Cardiac ventricle fibroblast (primary cell): ENCODE results near the gene ZNF221. TPM values are rescaled to one million over a fixed set of nuclear protein-coding genes. Genes with fewer than 3 reads are reported as not detected.

Experiments
- total RNA-seq: library from RNA; depleted of rRNA; stranded (reverse); fragments of >200 nt; gene quantifications from 2 replicates; pipeline ENCODE4 v1.2.3, GENCODE V29; 2015

Gene ZNF221
- total RNA-seq, result 7.6 and 10.6 TPM in 2 replicates

DNA sequence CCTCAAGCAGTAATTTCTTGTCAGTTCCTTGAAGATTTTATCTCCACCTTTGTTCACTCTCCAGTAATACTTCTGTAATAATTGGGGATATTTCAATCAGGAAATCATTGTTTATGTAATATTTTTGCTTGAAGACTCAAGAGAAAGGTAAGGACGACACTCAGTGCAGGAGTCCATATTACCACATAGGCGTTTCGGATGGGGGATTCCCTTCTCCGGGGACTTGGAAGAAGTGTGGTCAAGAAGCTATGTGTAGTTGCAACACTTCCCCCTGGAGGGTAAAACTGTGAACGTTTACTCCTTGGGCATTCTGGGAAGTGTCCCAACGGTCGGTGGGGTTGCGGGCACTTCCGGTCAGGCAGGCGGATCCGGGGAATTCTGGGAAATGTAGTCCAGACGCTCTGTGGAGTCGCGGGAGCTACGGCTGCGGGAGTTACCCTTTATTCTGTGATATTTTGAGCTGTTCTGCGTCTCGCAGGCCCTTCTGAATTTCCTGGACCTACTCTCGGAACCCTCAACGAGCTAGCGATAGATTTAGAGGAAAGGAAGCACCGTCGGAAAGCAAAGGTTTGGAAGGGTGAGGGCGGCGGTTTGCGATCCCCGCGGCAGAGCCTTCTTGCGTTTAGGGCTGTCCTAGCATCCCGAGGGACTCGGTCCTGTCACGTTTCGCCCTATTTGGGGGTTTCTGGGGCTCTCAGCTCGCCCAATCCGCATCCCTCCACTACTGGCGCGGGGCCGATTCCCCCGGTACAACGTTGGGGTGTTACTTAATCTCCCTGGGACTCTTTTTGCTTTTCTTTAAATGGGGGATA, at the start of gene ZNF221:
Gene ZNF221, plus strand, starts transcription at position 395 of the 812 bp plus-strand sequence. CDS start 11,499 bp downstream, outside the sequence.

GRCh38 chr19:43934985-43935708, 15.9 kb upstream of the ZNF221 start, which contains the start of gene ZNF45:
TSS of gene ZNF45 (minus strand) at chr19:43935282. CDS start at chr19:43922185, 13,097 bp downstream.

DNA sequence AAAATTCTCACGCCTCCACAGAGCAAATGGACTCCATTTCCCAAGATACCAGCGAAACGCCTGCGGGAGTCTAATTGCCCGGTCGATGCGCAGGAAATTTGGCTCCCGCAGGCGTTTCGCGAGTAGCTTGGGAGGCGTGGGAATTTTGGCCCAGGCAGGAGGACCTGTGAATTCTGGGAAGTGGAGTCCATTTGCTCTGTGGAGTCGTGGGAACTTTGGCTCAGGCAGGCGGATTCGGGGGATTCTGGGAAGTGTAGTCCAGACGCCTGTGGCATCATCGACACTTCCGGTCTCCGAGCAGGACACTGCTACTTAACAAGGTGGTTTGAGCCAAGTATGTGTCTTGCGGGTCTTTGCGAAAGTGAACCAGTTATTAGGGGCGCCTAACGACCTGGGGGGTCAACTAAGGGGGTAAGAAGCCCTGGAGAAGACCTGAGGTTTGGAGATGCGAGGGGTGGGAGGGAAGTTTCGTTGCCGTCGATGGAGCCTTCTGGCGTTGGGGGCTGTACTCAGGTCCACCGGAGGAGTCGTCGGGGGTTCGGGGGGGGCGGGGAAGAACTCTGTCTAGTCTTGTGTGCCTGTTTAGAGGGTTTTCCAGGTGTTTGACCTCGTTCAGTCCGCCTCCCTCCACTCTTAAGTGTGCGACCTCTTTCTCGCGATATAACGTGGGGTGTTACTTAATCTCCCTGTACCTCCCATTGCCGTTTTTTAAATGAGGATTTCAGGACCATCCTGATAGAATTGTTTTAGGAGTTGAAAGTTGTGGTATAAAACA, 33.1 kb downstream of the ZNF221 start, which contains the start of gene ZNF155:
Gene ZNF155, plus strand, starts transcription at position 277 of the 775 bp plus-strand sequence. CDS start 4,356 bp downstream, outside the sequence.

DNA sequence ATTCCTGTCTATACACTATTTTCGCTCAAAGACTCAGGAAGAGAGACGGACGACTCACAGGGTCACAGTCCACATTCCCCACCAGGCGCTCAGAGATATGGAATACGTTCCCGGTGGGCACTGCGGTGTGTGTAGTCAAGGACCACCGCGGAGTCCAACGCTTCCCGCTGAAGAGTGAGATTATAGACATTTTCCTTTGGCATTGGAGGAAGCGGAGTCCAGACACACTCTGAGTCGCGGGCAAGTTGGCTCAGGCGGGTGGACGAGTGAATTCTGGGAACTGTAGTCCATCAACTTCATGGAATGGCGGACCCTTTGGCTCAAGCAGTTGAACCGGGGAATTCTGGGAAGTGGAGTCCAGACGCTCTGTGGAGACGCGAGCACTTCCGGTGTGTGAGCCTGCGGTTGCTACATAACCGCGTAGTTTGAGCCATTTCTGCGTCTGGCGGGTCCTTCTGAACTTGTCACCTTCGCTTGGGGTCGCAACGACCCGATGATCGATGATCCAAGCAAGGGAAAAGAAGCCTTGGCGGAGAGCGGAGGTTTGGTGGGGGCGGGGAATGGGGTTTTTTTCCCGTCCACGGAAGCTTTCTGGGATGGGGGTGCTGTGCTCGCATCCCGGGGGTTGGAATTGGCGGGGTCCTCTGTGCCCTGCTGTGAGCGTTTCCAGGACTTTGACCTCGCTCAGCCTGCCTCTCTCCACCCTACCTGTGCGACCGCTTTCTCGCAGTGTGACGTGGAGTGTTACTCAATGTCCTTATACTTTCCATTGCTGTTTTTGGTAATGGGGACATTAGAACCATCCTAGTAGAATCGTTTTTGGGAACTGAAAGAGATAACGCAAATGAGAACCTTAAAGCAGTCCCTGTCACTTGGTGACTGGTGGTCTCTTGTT, 51.8 kb downstream of the ZNF221 start, which contains the start of gene ZNF230:
Gene ZNF230, plus strand, starts transcription at position 392 of the 895 bp plus-strand sequence. CDS start 4,122 bp downstream, outside the sequence.

Other genes with a start within 250 kb of the ZNF221 start
- not detected in 2 replicates for gene IRGC, start 235.2 kb upstream of the ZNF221 start, total RNA-seq
- 12.7 and 15.5 TPM in 2 replicates for gene SMG9, start 196.3 kb upstream of the ZNF221 start, total RNA-seq
- not detected in 2 replicates for gene KCNN4, start 170.3 kb upstream of the ZNF221 start, total RNA-seq
- 1.00 and 1.5 TPM in 2 replicates for gene LYPD5, start 148.8 kb upstream of the ZNF221 start, total RNA-seq
- 3.2 and 5.5 TPM in 2 replicates for gene ZNF283, start 123.9 kb upstream of the ZNF221 start, total RNA-seq
- 1.7 and 2.4 TPM in 2 replicates for gene ZNF404, start 67.3 kb upstream of the ZNF221 start, total RNA-seq
- 4.8 and 11.5 TPM in 2 replicates for gene ZNF45, start 15.9 kb upstream of the ZNF221 start, total RNA-seq
- gene ZNF155, start 33.0 kb downstream of the ZNF221 start, total RNA-seq, result 2.8 and 3.6 TPM in 2 replicates
- 3.6 and 4.4 TPM in 2 replicates for gene ZNF230, start 51.7 kb downstream of the ZNF221 start, total RNA-seq
- 2.5 and 2.7 TPM in 2 replicates for gene ZNF222, start 74.2 kb downstream of the ZNF221 start, total RNA-seq
- gene ZNF223, start 100.8 kb downstream of the ZNF221 start, total RNA-seq, result 2.5 and 5.5 TPM in 2 replicates
- gene ZNF284, start 120.9 kb downstream of the ZNF221 start, total RNA-seq, result 1.9 and 2.2 TPM in 2 replicates
- 8.3 and 20.1 TPM in 2 replicates for gene ZNF224, start 143.1 kb downstream of the ZNF221 start, total RNA-seq
- 2.9 and 4.4 TPM in 2 replicates for gene ZNF225, start 162.2 kb downstream of the ZNF221 start, total RNA-seq
- 5.7 and 15.0 TPM in 2 replicates for gene ZNF234, start 190.3 kb downstream of the ZNF221 start, total RNA-seq
- gene ZNF226, start 213.9 kb downstream of the ZNF221 start, total RNA-seq, result 14.2 and 21.7 TPM in 2 replicates